ENCODE measurements around the gene REV1. TPM values are rescaled to one million over a fixed set of nuclear protein-coding genes. Genes with fewer than 3 reads are reported as not detected.
A peak's percentile ranks its signal among the peaks of the same experiment; 100 is the strongest.

Gene REV1
- total and polyA plus RNA-seq, 9 of the 15 experiments (the other 6 are each of a cell fraction or from before 2014, with no cell fraction given), result 12.8 to 54.4 (median 29.6) TPM

- Histone ChIP-seq H3K27me3 (ENCODE audit: control insufficient read depth in 2 of 2, insufficient read depth in 2 of 2, low read length in 2 of 2) (no peaks in the 10 kb centered on the region), H3K27ac (ENCODE audit: extremely low read depth, low read depth, low read length) (no peak overlapping the region), H3K36me3 (ENCODE audit: control insufficient read depth, insufficient read depth, low read length) (peaks cover 18% of the 10 kb centered on the region; the same call in 2 of the 3 replicates), H2AFZ (ENCODE audit: low read depth, low read length) (no peak overlapping the region), H3K9me1 (ENCODE audit: control insufficient read depth, insufficient read depth, low read length) (no peaks in the 10 kb centered on the region), H3K9me3 (replicated peaks; ENCODE audit: control insufficient read depth, insufficient read depth, low read depth, low read length) (no peaks in the 10 kb centered on the region), H3K9ac (ENCODE audit: insufficient read depth in 1 of 2, low read depth in 2 of 2, low read length in 2 of 2) (no peak overlapping the region), H3K4me1 (replicated peaks in 1 of 2; ENCODE audit: control insufficient read depth in 2 of 2, insufficient read depth in 2 of 2, low read length in 2 of 2) (peaks cover 12 to 41% of the 10 kb centered on the region in 2 experiments), H4K20me1 (replicated peaks; ENCODE audit: control insufficient read depth, insufficient read depth, low read length) (peaks cover 31% of the 10 kb centered on the region), H3K79me2 (ENCODE audit: control insufficient read depth, insufficient read depth, low read length) (peaks cover 99% of the 10 kb centered on the region), H3K4me2 (ENCODE audit: insufficient read depth, low read length) (no peak overlapping the region), H3K4me3 (no peak overlapping the region)
- FAIRE-seq (peak; percentile 37), DNase-seq (ENCODE audit: extremely low read depth in 1 of 4, low spot score in 3 of 4) (no peak), ATAC-seq (peak; percentile 6)
- no TSS peak for BruUV-seq (replicated peaks)
- intact Hi-C loops (cut with micrococcal nuclease) (no loop called here), in situ Hi-C loops (cut with MboI) (no loop called here)
- WGBS (ENCODE audit: insufficient coverage, low coverage, missing lambda C conversion rate), result 50% methylated on average over 1 of the region's 1 CpG
- ChIA-PET POLR2A (interaction anchor here (1.7 kb wide), 1 partner anchor 9 kb away, joined by 4 read pairs; no protein-coding TSS in a partner anchor), CTCF (ENCODE audit: low intra/inter-chr PET ratio) (interaction anchor here (0.6 kb wide), 1 partner anchor 11 kb away, joined by 3 read pairs; no protein-coding TSS in a partner anchor)
- TF ChIP-seq ZNF830 (CRISPR knock-in tag; IDR thresholded peaks at IDR 0.05) (no peak), UBTF (IDR thresholded peaks at IDR 0.05; ENCODE audit: borderline replicate concordance in 1 of 2, low read depth in 2 of 2, low read length in 2 of 2) (no peak), MXD1 (CRISPR knock-in tag; IDR thresholded peaks at IDR 0.05; ENCODE audit: borderline replicate concordance, poor library complexity, severe bottlenecking) (no peak), ZNF444 (CRISPR knock-in tag; IDR thresholded peaks at IDR 0.05) (no peak), CTBP1 (IDR thresholded peaks at IDR 0.05; ENCODE audit: borderline replicate concordance) (no peak), SMAD1 (IDR thresholded peaks at IDR 0.05; ENCODE audit: low read depth, low read length, partially characterized antibody) (no peak), BCL6 (CRISPR knock-in tag; IDR thresholded peaks at IDR 0.05) (no peak), TBP (optimal IDR thresholded peaks at IDR 0.05; ENCODE audit: low read depth, low read length) (no peak), POLR2AphosphoS5 (IDR thresholded peaks at IDR 0.05; ENCODE audit: control insufficient read depth, insufficient read depth, low read depth, low read length) (peak; percentile 28; the same call in 1 of the 2 replicates), SIX5 (IDR thresholded peaks at IDR 0.05; ENCODE audit: borderline replicate concordance in 1 of 2, insufficient read depth in 1 of 2, low read depth in 1 of 2, low read length in 2 of 2) (no peak), ZNF449 (CRISPR knock-in tag; IDR thresholded peaks at IDR 0.05) (peak; percentile 91; the same call in 1 of the 2 replicates), CHD1 (IDR thresholded peaks at IDR 0.05; ENCODE audit: low read length) (no peak), ARID1B (IDR thresholded peaks at IDR 0.05) (no peak), PTBP1 (IDR thresholded peaks at IDR 0.05; ENCODE audit: low read depth, low read length) (no peak), TRIM25 (IDR thresholded peaks at IDR 0.05; ENCODE audit: borderline replicate concordance) (peak; percentile 88; the same call in 1 of the 2 replicates)
Observed at GRCh38 chr2:99481941-99482340, 7.9 kb downstream of the REV1 start.
